Astrocyte (in vitro differentiated cells and primary cell): Measurements from ENCODE around the gene FLNC. TPM values are rescaled to one million over a fixed set of nuclear protein-coding genes. Genes with fewer than 3 reads are reported as not detected.

Source experiments
- DNase-seq: peaks from one replicate; pipeline ENCODE4 v3.0.0-alpha.2; 2010; ENCODE audit warnings: low read depth
- FAIRE-seq: peaks from 2 replicates; lab custom pipeline; 2011; peaks lifted over from hg19 to GRCh38; lab: Jason Lieb, UNC
- H2AFZ ChIP-seq: 2 replicates; pipeline ENCODE4 v1.6.0; 2012; ENCODE audit warnings: low read depth, low read length, inconsistent platforms
- H3K27ac ChIP-seq: 2 replicates; pipeline ENCODE4 v1.5.1; 2011; ENCODE audit warnings: low read depth, low read length, inconsistent platforms
- H3K27me3 ChIP-seq: 2 replicates; pipeline ENCODE4 v1.6.0; 2011; ENCODE audit warnings: low read length, inconsistent platforms; ENCODE audit not compliant: insufficient read depth
- H3K36me3 ChIP-seq: 2 replicates; pipeline ENCODE4 v1.5.1; 2011; ENCODE audit warnings: low read length, inconsistent platforms; ENCODE audit not compliant: insufficient read depth
- H3K4me1 ChIP-seq: 2 replicates; pipeline ENCODE4 v1.5.1; 2011; ENCODE audit warnings: low read length, inconsistent platforms; ENCODE audit not compliant: insufficient read depth
- H3K4me2 ChIP-seq: 2 replicates; pipeline ENCODE4 v1.6.0; 2012; ENCODE audit warnings: low read length, inconsistent platforms
- H3K4me3 ChIP-seq: 2 replicates; pipeline ENCODE4 v1.5.1; 2011; ENCODE audit warnings: low read depth, mild to moderate bottlenecking, low read length, inconsistent platforms; ENCODE audit not compliant: insufficient read depth
- H3K79me2 ChIP-seq: 2 replicates; pipeline ENCODE4 v1.6.0; 2012; ENCODE audit warnings: mild to moderate bottlenecking, low read length, inconsistent platforms; ENCODE audit not compliant: insufficient read depth
- H3K9ac ChIP-seq: 2 replicates; pipeline ENCODE4 v1.6.0; 2012; ENCODE audit warnings: mild to moderate bottlenecking, low read length, inconsistent platforms
- H3K9me3 ChIP-seq: 2 replicates; pipeline ENCODE4 v1.5.1; 2012; ENCODE audit warnings: low read depth, mild to moderate bottlenecking, low read length, inconsistent platforms; ENCODE audit not compliant: insufficient read depth
- H4K20me1 ChIP-seq: 2 replicates; pipeline ENCODE4 v1.6.0; 2012; ENCODE audit warnings: low read length, inconsistent platforms; ENCODE audit not compliant: insufficient read depth
- H3K27ac Mint-ChIP-seq: one replicate; pipeline ENCODE4 v1.8.0; 2021; ENCODE audit warnings: mild to moderate bottlenecking, mixed read lengths; ENCODE audit not compliant: unreplicated experiment
- H3K27me3 Mint-ChIP-seq: one replicate; pipeline ENCODE4 v1.8.0; 2021; ENCODE audit warnings: low read depth, mixed read lengths; ENCODE audit not compliant: unreplicated experiment
- H3K36me3 Mint-ChIP-seq: one replicate; pipeline ENCODE4 v1.8.0; 2021; ENCODE audit warnings: low read depth, mixed read lengths; ENCODE audit not compliant: unreplicated experiment
- H3K4me1 Mint-ChIP-seq: one replicate; pipeline ENCODE4 v1.8.0; 2021; ENCODE audit warnings: low read depth, mixed read lengths; ENCODE audit not compliant: unreplicated experiment
- H3K4me3 Mint-ChIP-seq: one replicate; pipeline ENCODE4 v1.8.0; 2021; ENCODE audit warnings: mild to moderate bottlenecking, moderate library complexity, mixed read lengths; ENCODE audit not compliant: unreplicated experiment
- H3K9me3 Mint-ChIP-seq: one replicate; pipeline ENCODE4 v1.8.0; 2021; ENCODE audit warnings: mild to moderate bottlenecking, mixed read lengths; ENCODE audit not compliant: unreplicated experiment
- EZH2 ChIP-seq: IDR thresholded peaks from 2 replicates; pipeline ENCODE4 v1.6.1; 2012; ENCODE audit warnings: mild to moderate bottlenecking, low read length, inconsistent platforms; ENCODE audit not compliant: insufficient read depth
- total RNA-seq: library from RNA; stranded (reverse); gene quantifications from 2 replicates; pipeline ENCODE4 v1.2.1, GENCODE V29; 2021
- TF ChIP-seq, protein P1 (sequence below): IDR thresholded peaks from 2 replicates; pipeline ENCODE4 v1.5.1; 2011; ENCODE audit warnings: low read depth, mild to moderate bottlenecking, inconsistent platforms, low read length, moderate library complexity; ENCODE audit not compliant: insufficient read depth

FLNC gene
- total RNA-seq, 1 donor from 2014 or later = 364 TPM

DNA sequence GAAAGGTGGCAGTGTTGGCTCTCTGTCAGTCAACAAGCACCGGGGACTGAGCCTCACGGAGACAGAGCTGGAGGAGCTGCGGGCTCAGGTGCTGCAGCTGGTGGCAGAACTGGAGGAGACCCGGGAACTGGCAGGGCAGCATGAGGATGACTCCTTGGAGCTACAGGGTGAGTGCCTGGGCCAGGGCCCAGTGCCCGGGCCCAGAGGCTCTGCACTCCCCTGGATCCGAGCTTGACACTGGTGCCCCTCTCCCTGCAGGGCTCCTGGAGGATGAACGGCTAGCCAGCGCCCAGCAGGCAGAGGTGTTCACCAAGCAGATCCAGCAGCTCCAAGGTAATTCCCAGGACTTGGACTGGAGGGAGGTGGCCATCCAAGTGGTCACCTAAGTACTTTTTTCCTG lies 35.8 kb upstream of the FLNC start:
- H3K4me1 Mint-ChIP-seq = peaks cover 14% of the 10 kb centered on the region
- no peaks in the 10 kb centered on the region for H3K9me3 ChIP-seq
- no peak overlapping the region for H3K4me3 ChIP-seq
- no peaks in the 10 kb centered on the region for H3K79me2 ChIP-seq
- H3K27me3 Mint-ChIP-seq = peaks cover 5% of the 10 kb centered on the region
- no peak overlapping the region for H3K4me3 Mint-ChIP-seq
- H3K36me3 Mint-ChIP-seq = peaks cover 24% of the 10 kb centered on the region
- H3K27ac Mint-ChIP-seq = no peak overlapping the region
- H4K20me1 ChIP-seq = no peaks in the 10 kb centered on the region
- H2AFZ ChIP-seq = no peak overlapping the region
- TF ChIP-seq EZH2 = no peak
- H3K4me1 ChIP-seq = peaks cover 12% of the 10 kb centered on the region
- no peak overlapping the region for H3K9ac ChIP-seq
- no peaks in the 10 kb centered on the region for H3K36me3 ChIP-seq
- DNase-seq (no peak), FAIRE-seq (no peak)
- no peak overlapping the region for H3K27ac ChIP-seq
- H3K9me3 Mint-ChIP-seq = peaks cover 3% of the 10 kb centered on the region
- no peak overlapping the region for H3K4me2 ChIP-seq
- no peaks in the 10 kb centered on the region for H3K27me3 ChIP-seq

DNA sequence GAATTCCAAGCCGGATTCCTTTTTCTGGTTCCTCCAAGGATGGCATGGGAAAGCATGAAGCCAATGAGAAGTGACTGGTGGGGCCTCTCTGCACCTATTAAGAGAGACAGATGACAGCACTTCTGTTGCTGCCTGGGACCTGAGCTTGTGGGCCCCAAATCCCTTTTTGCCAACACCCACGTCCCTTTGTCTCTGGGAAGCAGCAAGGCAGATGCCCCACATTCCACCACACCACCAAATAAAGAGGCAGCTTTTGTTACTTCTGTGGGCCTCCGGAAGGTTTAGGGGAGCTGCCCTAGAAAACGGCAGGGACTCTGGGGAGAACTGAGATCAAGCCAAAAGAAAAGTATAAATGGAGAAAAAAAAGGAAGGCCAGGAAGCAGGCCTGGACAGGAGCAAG lies 35.1 kb upstream of the FLNC start:
- H3K27ac Mint-ChIP-seq = peak overlapping the region; percentile 26

DNA sequence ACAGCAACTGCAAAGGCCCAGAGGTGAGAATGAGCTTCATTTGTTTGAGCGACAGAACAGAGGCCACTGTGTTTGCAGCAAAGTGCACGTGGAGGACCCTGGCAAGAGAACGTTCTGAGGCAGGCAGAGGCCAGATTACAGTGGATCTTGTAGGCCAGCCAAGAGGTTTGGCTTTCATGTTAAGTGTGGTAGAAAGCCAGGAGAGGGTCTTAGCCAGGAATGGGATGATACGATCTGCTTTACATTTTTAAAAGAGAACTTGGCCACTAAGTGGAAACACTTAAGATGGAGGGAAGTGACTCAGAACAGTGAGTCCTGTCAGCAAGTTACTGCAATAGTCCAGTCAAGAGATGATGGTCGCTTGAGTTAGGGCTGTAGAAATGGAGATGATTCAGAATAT lies 33.9 kb upstream of the FLNC start:
- no peaks in the 10 kb centered on the region for H3K27me3 ChIP-seq
- no peaks in the 10 kb centered on the region for H3K79me2 ChIP-seq
- peaks cover 14% of the 10 kb centered on the region for H3K4me1 Mint-ChIP-seq
- H3K9me3 ChIP-seq = no peaks in the 10 kb centered on the region
- no peak overlapping the region for H3K27ac ChIP-seq
- H3K9me3 Mint-ChIP-seq = peaks cover 3% of the 10 kb centered on the region
- TF ChIP-seq, protein P1, sequence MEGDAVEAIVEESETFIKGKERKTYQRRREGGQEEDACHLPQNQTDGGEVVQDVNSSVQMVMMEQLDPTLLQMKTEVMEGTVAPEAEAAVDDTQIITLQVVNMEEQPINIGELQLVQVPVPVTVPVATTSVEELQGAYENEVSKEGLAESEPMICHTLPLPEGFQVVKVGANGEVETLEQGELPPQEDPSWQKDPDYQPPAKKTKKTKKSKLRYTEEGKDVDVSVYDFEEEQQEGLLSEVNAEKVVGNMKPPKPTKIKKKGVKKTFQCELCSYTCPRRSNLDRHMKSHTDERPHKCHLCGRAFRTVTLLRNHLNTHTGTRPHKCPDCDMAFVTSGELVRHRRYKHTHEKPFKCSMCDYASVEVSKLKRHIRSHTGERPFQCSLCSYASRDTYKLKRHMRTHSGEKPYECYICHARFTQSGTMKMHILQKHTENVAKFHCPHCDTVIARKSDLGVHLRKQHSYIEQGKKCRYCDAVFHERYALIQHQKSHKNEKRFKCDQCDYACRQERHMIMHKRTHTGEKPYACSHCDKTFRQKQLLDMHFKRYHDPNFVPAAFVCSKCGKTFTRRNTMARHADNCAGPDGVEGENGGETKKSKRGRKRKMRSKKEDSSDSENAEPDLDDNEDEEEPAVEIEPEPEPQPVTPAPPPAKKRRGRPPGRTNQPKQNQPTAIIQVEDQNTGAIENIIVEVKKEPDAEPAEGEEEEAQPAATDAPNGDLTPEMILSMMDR = no peak
- TF ChIP-seq EZH2 = no peak
- FAIRE-seq (no peak), DNase-seq (peak; percentile 89)
- no peaks in the 10 kb centered on the region for H4K20me1 ChIP-seq
- peaks cover 25% of the 10 kb centered on the region for H3K36me3 Mint-ChIP-seq
- H3K4me3 ChIP-seq = no peak overlapping the region
- peaks cover 7% of the 10 kb centered on the region for H3K4me1 ChIP-seq
- no peak overlapping the region for H3K9ac ChIP-seq
- H3K36me3 ChIP-seq = no peaks in the 10 kb centered on the region
- peak overlapping the region; percentile 11 for H3K4me2 ChIP-seq
- no peak overlapping the region for H3K4me3 Mint-ChIP-seq
- peaks cover 2% of the 10 kb centered on the region for H3K27me3 Mint-ChIP-seq
- no peak overlapping the region for H2AFZ ChIP-seq
- peak overlapping the region; percentile 55 for H3K27ac Mint-ChIP-seq

More for the DNA sequence above, 35.1 kb upstream of the FLNC start:
- TF ChIP-seq EZH2 = no peak
- TF ChIP-seq, protein P1 = no peak
- DNase-seq (no peak), FAIRE-seq (no peak)
- Histone ChIP-seq H3K9me3 (no peaks in the 10 kb centered on the region), H3K27me3 (no peaks in the 10 kb centered on the region), H3K4me2 (no peak overlapping the region), H4K20me1 (no peaks in the 10 kb centered on the region), H3K4me3 (no peak overlapping the region), H3K79me2 (no peaks in the 10 kb centered on the region), H3K4me1 (peaks cover 12% of the 10 kb centered on the region), H2AFZ (no peak overlapping the region), H3K9ac (no peak overlapping the region), H3K27ac (no peak overlapping the region), H3K36me3 (no peaks in the 10 kb centered on the region)
- Mint-ChIP-seq H3K4me3 (no peak overlapping the region), H3K36me3 (peaks cover 23% of the 10 kb centered on the region), H3K4me1 (peaks cover 14% of the 10 kb centered on the region), H3K9me3 (peaks cover 3% of the 10 kb centered on the region), H3K27me3 (peaks cover 3% of the 10 kb centered on the region)
